MM.1S (cell line): ENCODE results near the gene CENPQ.

Source experiments
- DNase-seq: peaks from one replicate; pipeline ENCODE4 v3.0.0-alpha.2; 2015
- H2AFZ ChIP-seq: fragments of 300-600 bp; sonication (generic); 2 replicates; pipeline ENCODE4 v1.6.0; 2016; ENCODE audit warnings: antibody characterized with exemption, low read length
- H3F3A ChIP-seq: fragments of 300-600 bp; sonication (generic); 2 replicates; pipeline ENCODE4 v1.6.1; 2016; ENCODE audit warnings: mild to moderate bottlenecking, antibody characterized with exemption, low read length, moderate library complexity, mixed read lengths; ENCODE audit not compliant: insufficient read depth
- H3K27ac ChIP-seq: fragments of 300-600 bp; sonication (generic); 2 replicates; pipeline ENCODE4 v1.5.1; 2016; ENCODE audit warnings: mild to moderate bottlenecking, low read length
- H3K27me3 ChIP-seq: fragments of 300-600 bp; sonication (generic); replicated peaks from 2 replicates; pipeline ENCODE4 v1.6.0; 2016; ENCODE audit warnings: low read length; ENCODE audit not compliant: insufficient read depth
- H3K36me3 ChIP-seq: fragments of 300-600 bp; sonication (generic); replicated peaks from 2 replicates; pipeline ENCODE4 v1.6.1; 2016; ENCODE audit warnings: mild to moderate bottlenecking, low read length, mixed read lengths; ENCODE audit not compliant: insufficient read depth
- H3K4me1 ChIP-seq: fragments of 300-600 bp; sonication (generic); 2 replicates; pipeline ENCODE4 v1.6.1; 2016; ENCODE audit warnings: low read length, mixed read lengths
- H3K4me2 ChIP-seq: fragments of 300-600 bp; sonication (generic); 2 replicates; pipeline ENCODE4 v1.6.0; 2016; ENCODE audit warnings: low read depth, low read length
- H3K4me3 ChIP-seq: fragments of 300-600 bp; sonication (generic); 2 replicates; pipeline ENCODE4 v1.5.1; 2016; ENCODE audit warnings: low read length, mixed read lengths
- H3K79me2 ChIP-seq: fragments of 300-600 bp; sonication (generic); 2 replicates; pipeline ENCODE4 v1.6.1; 2016; ENCODE audit warnings: mixed run types, low read length, mixed read lengths
- H3K9ac ChIP-seq: fragments of 300-600 bp; sonication (generic); 2 replicates; pipeline ENCODE4 v1.6.1; 2016; ENCODE audit warnings: low read length, mixed read lengths
- H3K9me2 ChIP-seq: fragments of 300-600 bp; sonication (generic); replicated peaks from 2 replicates; pipeline ENCODE4 v1.6.1; 2016; ENCODE audit warnings: mild to moderate bottlenecking, low read length, mixed read lengths; ENCODE audit not compliant: insufficient read depth
- H3K9me3 ChIP-seq: fragments of 300-600 bp; sonication (generic); replicated peaks from 2 replicates; pipeline ENCODE4 v1.6.1; 2016; ENCODE audit warnings: mild to moderate bottlenecking, low read length, mixed read lengths; ENCODE audit not compliant: insufficient read depth
- H4K20me1 ChIP-seq: fragments of 300-600 bp; sonication (generic); 2 replicates; pipeline ENCODE4 v1.6.1; 2016; ENCODE audit warnings: mild to moderate bottlenecking, low read length, moderate library complexity, mixed read lengths; ENCODE audit not compliant: insufficient read depth
- EZH2 ChIP-seq: fragments of 300-600 bp; sonication (generic); optimal IDR thresholded peaks from 2 replicates; pipeline ENCODE3; 2017; ENCODE audit warnings: low read depth, mild to moderate bottlenecking, antibody characterized with exemption, low read length, mixed read lengths
- EZH2phosphoT487 ChIP-seq: fragments of 300-600 bp; sonication (generic); IDR thresholded peaks from 2 replicates; pipeline ENCODE4 v1.6.1; 2018; ENCODE audit warnings: antibody characterized with exemption, low read length
- TF ChIP-seq, protein P1 (sequence below): fragments of 300-600 bp; sonication (generic); IDR thresholded peaks from 2 replicates; pipeline ENCODE4 v1.5.1; 2016; ENCODE audit warnings: antibody characterized with exemption, low read length, mixed read lengths

The CENPQ gene

GRCh38 chr6:49454787-49455709 lies 8.1 kb upstream of the CENPQ start:
- H4K20me1 ChIP-seq, result no peaks in the 10 kb centered on the region
- H3K27ac ChIP-seq, result peak overlapping the region; percentile 79
- TF ChIP-seq EZH2phosphoT487 (no peak), EZH2 (no peak)
- TF ChIP-seq, protein P1, sequence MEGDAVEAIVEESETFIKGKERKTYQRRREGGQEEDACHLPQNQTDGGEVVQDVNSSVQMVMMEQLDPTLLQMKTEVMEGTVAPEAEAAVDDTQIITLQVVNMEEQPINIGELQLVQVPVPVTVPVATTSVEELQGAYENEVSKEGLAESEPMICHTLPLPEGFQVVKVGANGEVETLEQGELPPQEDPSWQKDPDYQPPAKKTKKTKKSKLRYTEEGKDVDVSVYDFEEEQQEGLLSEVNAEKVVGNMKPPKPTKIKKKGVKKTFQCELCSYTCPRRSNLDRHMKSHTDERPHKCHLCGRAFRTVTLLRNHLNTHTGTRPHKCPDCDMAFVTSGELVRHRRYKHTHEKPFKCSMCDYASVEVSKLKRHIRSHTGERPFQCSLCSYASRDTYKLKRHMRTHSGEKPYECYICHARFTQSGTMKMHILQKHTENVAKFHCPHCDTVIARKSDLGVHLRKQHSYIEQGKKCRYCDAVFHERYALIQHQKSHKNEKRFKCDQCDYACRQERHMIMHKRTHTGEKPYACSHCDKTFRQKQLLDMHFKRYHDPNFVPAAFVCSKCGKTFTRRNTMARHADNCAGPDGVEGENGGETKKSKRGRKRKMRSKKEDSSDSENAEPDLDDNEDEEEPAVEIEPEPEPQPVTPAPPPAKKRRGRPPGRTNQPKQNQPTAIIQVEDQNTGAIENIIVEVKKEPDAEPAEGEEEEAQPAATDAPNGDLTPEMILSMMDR, result no peak
- no peaks in the 10 kb centered on the region for H3K9me2 ChIP-seq
- H3K36me3 ChIP-seq, result no peaks in the 10 kb centered on the region; the same call in 1 of the 2 replicates
- peak; percentile 73 for DNase-seq
- peaks cover 11% of the 10 kb centered on the region; the same call in 1 of the 2 replicates for H3K4me1 ChIP-seq
- H2AFZ ChIP-seq, result 0 out of 2 replicates have a peak overlapping the region, but pooled peaks have one; percentile 14
- H3K79me2 ChIP-seq, result peaks cover 31% of the 10 kb centered on the region
- H3K9ac ChIP-seq, result peak overlapping the region; percentile 30
- H3K4me2 ChIP-seq, result peak overlapping the region; percentile 83
- no peaks in the 10 kb centered on the region for H3K27me3 ChIP-seq
- no peaks in the 10 kb centered on the region for H3K9me3 ChIP-seq
- peaks cover 19% of the 10 kb centered on the region for H3F3A ChIP-seq
- H3K4me3 ChIP-seq, result peak overlapping the region; percentile 49

DNA sequence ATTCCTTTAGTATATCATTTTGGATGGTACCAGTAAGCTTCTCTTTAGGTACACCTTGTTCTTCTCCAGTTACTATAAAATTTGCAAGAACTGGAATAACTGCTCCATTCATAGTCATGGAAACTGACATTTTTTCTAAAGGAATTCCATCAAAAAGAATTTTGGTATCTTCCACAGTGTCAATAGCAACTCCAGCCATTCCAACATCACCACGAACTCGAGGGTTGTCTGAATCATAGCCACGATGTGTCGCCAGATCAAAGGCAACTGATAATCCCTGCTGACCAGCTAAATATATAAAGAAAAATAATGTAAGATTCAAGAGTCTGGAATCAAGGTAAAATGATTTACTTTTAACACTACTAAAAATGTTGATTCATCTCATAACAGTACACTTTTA lies 5.4 kb upstream of the CENPQ start:
- H3K79me2 ChIP-seq, result peaks cover 58% of the 10 kb centered on the region

DNA sequence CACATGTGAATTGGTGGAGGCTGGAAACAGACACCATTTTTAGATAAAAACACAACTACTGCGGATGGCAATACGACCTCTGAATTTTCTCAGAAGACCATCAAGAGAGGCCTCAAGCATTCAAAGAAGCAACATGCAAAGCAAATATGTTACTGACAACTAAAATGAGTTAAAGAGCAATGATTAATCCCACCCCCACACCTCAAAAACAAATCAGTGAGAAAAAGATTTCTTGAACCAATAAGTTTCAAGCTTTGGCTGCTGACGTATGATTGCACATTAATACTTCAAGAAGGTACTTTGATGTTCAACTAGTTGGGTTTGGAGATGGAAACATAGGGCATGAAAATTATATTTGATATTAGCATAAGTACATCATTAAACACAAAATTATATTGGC lies 1.1 kb upstream of the CENPQ start:
- peak overlapping the region; percentile 77; the same call in 1 of the 2 replicates for H2AFZ ChIP-seq
- H3K79me2 ChIP-seq, result peaks cover 85% of the 10 kb centered on the region
- H3K4me3 ChIP-seq, result peak overlapping the region; percentile 95

More for the DNA sequence above, 5.4 kb upstream of the CENPQ start:
- Histone ChIP-seq H2AFZ (no peak overlapping the region), H3K4me2 (no peak overlapping the region), H4K20me1 (no peaks in the 10 kb centered on the region), H3K9ac (no peak overlapping the region), H3F3A (peaks cover 23% of the 10 kb centered on the region), H3K27me3 (no peaks in the 10 kb centered on the region), H3K27ac (no peak overlapping the region), H3K36me3 (no peaks in the 10 kb centered on the region; the same call in 1 of the 2 replicates), H3K4me3 (no peak overlapping the region), H3K9me3 (no peaks in the 10 kb centered on the region), H3K9me2 (no peaks in the 10 kb centered on the region), H3K4me1 (peaks cover 14% of the 10 kb centered on the region; the same call in 1 of the 2 replicates)
- no peak for TF ChIP-seq EZH2
- TF ChIP-seq, protein P1, result no peak
- TF ChIP-seq EZH2phosphoT487, result no peak
- DNase-seq, result no peak

More for the DNA sequence above, 1.1 kb upstream of the CENPQ start:
- Histone ChIP-seq H3K36me3 (no peaks in the 10 kb centered on the region), H3K9me3 (no peaks in the 10 kb centered on the region), H3K9me2 (no peaks in the 10 kb centered on the region), H4K20me1 (no peaks in the 10 kb centered on the region), H3K27me3 (no peaks in the 10 kb centered on the region), H3K4me1 (peaks cover 10% of the 10 kb centered on the region), H3F3A (peaks cover 4% of the 10 kb centered on the region; the same call in 1 of the 2 replicates), H3K27ac (peak overlapping the region; percentile 87; the same call in 1 of the 2 replicates), H3K9ac (peak overlapping the region; percentile 94), H3K4me2 (peak overlapping the region; percentile 91)
- no peak for DNase-seq
- TF ChIP-seq, protein P1, result no peak
- TF ChIP-seq EZH2 (no peak), EZH2phosphoT487 (no peak)
